Measurements from ENCODE around the gene RBMS1.

RBMS1 gene

DNA sequence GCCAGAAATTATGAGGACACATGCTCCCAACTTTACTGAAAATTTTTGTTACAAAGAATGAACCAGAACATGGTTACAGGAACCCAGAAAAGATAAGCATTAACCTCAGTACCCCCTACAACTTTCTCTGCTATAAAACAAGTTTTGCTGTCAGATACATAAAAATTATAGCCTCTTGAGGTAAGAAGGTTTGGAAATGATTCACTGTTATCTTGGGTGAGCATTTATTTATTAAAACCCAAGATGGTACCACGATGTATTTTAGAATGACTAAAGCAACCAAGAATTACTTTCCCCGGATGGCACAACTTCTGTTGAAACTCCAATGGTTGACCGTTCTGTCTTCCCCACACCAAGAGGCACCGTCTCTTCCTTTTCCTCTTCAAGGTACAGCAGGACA lies 72.9 kb downstream of the RBMS1 start:
- peaks cover 4 to 21% of the 10 kb centered on the region in 2 donors for H3K4me1 ChIP-seq (ENCODE audit: control insufficient read depth in 1 of 2, insufficient read depth in 2 of 2, low read length in 2 of 2)
- peak overlapping the region; percentile 62 for H3K27ac ChIP-seq (ENCODE audit: low read length)
- no peak overlapping the region for H3K4me3 ChIP-seq (ENCODE audit: low read depth in 1 of 2, low read length in 2 of 2)
- H3K9me3 ChIP-seq (ENCODE audit: control insufficient read depth in 1 of 2, low read length in 2 of 2): no peaks in the 10 kb centered on the region
- peaks cover 0 to 4% of the 10 kb centered on the region in 2 donors for H3K36me3 ChIP-seq (ENCODE audit: control insufficient read depth in 1 of 2, insufficient read depth in 2 of 2, low read length in 2 of 2)
- H3K27me3 ChIP-seq (ENCODE audit: low read depth, low read length): no peaks in the 10 kb centered on the region

DNA sequence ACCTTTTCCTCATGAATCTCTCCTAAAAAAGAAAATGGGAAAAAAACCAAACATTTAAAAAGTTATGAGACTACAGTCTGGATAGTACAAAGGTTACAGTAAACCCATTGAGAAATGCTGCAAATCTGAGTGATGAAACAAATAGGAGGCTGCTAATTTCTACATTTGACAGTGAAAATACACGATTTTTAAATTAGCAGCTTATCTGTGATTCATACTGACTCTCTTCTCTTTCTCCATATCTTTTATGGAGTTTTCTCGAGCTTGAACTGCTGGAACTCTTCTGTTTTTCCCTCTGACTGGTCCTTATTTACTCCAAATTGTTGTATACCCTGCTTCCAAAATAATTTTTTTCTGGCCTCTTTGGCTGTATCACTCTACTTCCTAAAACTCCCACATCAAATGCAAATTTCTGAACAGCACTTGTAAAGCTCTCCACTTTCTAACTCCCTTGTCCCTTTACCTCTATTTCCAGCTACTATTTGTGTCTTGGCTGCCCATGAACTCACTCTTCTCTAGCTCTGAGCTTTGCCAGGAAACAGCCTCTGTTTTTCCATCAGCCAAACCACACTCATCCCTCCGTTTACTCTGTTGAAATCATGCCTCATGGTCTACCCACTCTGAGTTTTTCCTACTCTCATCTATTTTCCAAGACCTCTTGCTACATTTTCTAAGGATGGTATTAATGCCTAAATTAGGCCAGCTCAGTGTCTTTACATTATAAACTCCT lies 73.7 kb downstream of the RBMS1 start:
- H3K4me3 ChIP-seq (ENCODE audit: low read depth in 1 of 2, low read length in 2 of 2): no peak overlapping the region
- no peaks in the 10 kb centered on the region for H3K9me3 ChIP-seq (ENCODE audit: control insufficient read depth in 1 of 2, low read length in 2 of 2)
- peak overlapping the region; percentile 62 for H3K27ac ChIP-seq (ENCODE audit: low read length)
- H3K27me3 ChIP-seq (ENCODE audit: low read depth, low read length): no peaks in the 10 kb centered on the region
- H3K36me3 ChIP-seq (ENCODE audit: control insufficient read depth in 1 of 2, insufficient read depth in 2 of 2, low read length in 2 of 2): peaks cover 0 to 4% of the 10 kb centered on the region in 2 donors
- peaks cover 4 to 20% of the 10 kb centered on the region in 2 donors for H3K4me1 ChIP-seq (ENCODE audit: control insufficient read depth in 1 of 2, insufficient read depth in 2 of 2, low read length in 2 of 2)

DNA sequence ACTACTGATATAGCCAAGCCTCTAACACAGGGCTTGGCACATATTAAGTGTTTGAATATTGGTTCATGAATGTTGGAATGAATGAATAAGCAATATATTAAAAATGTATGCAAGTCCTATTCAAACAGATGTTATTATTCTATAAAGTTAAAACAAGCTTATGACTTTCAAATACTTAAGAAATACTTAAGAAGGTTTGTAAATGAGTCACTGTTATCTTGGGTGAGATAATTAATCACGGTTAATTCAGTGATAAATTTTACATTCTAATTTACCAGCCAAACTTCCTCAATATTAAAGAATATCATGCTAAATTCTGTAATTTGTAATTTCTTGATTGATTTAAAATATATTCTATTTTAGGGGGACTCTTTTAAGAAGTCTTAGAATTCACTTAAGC lies 74.8 kb downstream of the RBMS1 start:
- H3K4me3 ChIP-seq (ENCODE audit: low read depth in 1 of 2, low read length in 2 of 2): no peak overlapping the region
- H3K27me3 ChIP-seq (ENCODE audit: low read depth, low read length): no peaks in the 10 kb centered on the region
- no peak overlapping the region for H3K27ac ChIP-seq (ENCODE audit: low read length)
- H3K4me1 ChIP-seq (ENCODE audit: control insufficient read depth in 1 of 2, insufficient read depth in 2 of 2, low read length in 2 of 2): peaks cover 4 to 18% of the 10 kb centered on the region in 2 donors
- no peaks in the 10 kb centered on the region for H3K9me3 ChIP-seq (ENCODE audit: control insufficient read depth in 1 of 2, low read length in 2 of 2)
- H3K36me3 ChIP-seq (ENCODE audit: control insufficient read depth in 1 of 2, insufficient read depth in 2 of 2, low read length in 2 of 2): peaks cover 0 to 4% of the 10 kb centered on the region in 2 donors

DNA sequence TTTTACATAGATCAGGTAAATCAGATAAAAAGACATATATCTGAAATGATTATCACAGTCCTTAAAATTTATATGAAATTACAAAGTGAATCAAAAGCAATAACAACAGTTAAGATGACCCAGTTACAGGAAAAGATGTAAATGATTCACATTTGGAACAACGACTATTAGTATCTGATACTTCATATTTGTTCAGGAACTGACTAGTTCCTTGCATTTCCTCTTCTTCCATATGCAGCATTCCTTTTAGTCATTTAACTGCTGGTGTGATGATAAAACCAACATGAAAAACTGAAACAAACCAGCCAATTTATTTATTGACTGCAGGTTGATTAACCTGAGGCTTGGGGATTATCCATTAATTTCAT lies 75.2 kb downstream of the RBMS1 start:
- Histone ChIP-seq H3K4me3 (ENCODE audit: low read depth in 1 of 2, low read length in 2 of 2) (no peak overlapping the region), H3K9me3 (ENCODE audit: control insufficient read depth in 1 of 2, low read length in 2 of 2) (no peaks in the 10 kb centered on the region), H3K27ac (ENCODE audit: low read length) (no peak overlapping the region), H3K27me3 (ENCODE audit: low read depth, low read length) (no peaks in the 10 kb centered on the region), H3K4me1 (ENCODE audit: control insufficient read depth in 1 of 2, insufficient read depth in 2 of 2, low read length in 2 of 2) (peaks cover 4 to 18% of the 10 kb centered on the region in 2 donors), H3K36me3 (ENCODE audit: control insufficient read depth in 1 of 2, insufficient read depth in 2 of 2, low read length in 2 of 2) (peaks cover 0 to 4% of the 10 kb centered on the region in 2 donors)

DNA sequence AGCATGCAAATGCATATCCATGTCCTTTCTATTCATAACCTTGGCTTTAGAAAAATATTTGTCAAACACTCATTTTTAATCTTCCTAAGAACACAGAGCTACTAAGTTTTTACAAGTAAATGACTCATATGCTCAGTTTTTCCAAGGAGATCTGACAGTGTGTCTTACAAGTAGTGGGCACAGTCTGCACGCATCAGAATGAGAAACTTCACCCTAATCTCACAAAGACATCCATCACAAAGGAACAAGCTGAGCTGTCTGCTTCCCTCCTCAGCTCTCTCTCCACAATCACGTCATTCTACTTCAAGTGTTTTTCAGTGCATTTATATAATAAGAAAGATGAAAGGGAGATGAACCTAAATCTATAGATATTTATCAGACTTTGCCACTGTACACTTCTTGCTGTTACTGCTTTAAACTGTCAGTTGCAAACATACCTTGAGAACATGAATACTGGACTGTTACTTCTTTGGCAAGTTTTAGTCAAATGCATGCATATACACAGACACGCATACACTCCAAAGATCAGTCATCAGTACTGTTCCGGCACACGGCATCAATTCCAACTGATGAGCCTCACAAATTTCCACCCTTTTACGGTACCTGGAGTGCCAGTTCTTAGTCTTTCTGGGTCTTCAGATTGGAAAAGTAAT lies 75.7 kb downstream of the RBMS1 start:
- H3K9me3 ChIP-seq (ENCODE audit: control insufficient read depth in 1 of 2, low read length in 2 of 2): no peaks in the 10 kb centered on the region
- H3K4me3 ChIP-seq (ENCODE audit: low read depth in 1 of 2, low read length in 2 of 2): no peak overlapping the region
- peaks cover 0 to 4% of the 10 kb centered on the region in 2 donors for H3K36me3 ChIP-seq (ENCODE audit: control insufficient read depth in 1 of 2, insufficient read depth in 2 of 2, low read length in 2 of 2)
- no peak overlapping the region for H3K27ac ChIP-seq (ENCODE audit: low read length)
- H3K4me1 ChIP-seq (ENCODE audit: control insufficient read depth in 1 of 2, insufficient read depth in 2 of 2, low read length in 2 of 2): peaks cover 4 to 18% of the 10 kb centered on the region in 2 donors
- no peaks in the 10 kb centered on the region for H3K27me3 ChIP-seq (ENCODE audit: low read depth, low read length)

DNA sequence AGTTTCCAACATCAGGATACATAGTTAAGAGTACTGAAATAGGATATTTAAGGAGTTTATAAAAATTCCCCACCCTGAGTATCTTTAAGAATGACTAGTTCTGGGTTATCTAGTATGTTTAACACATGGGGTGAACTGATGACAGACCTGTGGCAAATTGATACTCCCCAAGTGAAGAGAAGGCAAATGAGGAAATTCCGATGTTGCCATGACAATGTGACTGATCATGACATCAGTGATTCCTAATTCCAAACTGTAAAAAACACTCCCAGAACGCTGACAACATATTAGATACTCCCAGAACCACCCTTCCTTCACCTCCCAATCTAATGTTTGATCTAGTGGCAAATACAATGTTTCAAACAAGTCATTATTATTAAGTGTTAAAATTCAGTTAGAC lies 77.6 kb downstream of the RBMS1 start:
- H3K4me1 ChIP-seq (ENCODE audit: control insufficient read depth in 1 of 2, insufficient read depth in 2 of 2, low read length in 2 of 2): peaks cover 4 to 30% of the 10 kb centered on the region in 2 donors
- no peaks in the 10 kb centered on the region for H3K27me3 ChIP-seq (ENCODE audit: low read depth, low read length)

DNA sequence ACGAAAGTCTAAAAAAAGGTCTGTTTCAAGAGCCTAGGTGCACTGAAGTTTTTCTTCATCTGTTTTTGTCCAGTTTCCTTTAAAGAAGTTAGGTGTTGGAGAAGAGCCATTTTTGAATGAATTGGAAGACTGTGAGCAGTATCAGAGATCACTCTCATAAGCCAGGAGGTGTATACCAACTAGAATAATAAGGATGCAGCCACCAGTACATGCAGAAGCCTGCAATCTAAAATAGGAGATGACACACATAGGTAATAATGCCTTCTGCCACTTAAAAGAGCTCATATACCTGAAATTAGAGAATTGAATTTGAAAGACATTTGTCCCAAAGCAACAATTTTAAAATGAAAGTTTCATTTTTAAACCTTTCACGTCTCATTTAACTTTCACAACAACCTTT lies 81.7 kb downstream of the RBMS1 start:
- Histone ChIP-seq H3K36me3 (ENCODE audit: control insufficient read depth in 1 of 2, insufficient read depth in 2 of 2, low read length in 2 of 2) (no peaks in the 10 kb centered on the region), H3K27ac (ENCODE audit: low read length) (no peak overlapping the region), H3K27me3 (ENCODE audit: low read depth, low read length) (no peaks in the 10 kb centered on the region), H3K4me1 (ENCODE audit: control insufficient read depth in 1 of 2, insufficient read depth in 2 of 2, low read length in 2 of 2) (peaks cover 0 to 20% of the 10 kb centered on the region in 2 donors), H3K9me3 (ENCODE audit: control insufficient read depth in 1 of 2, low read length in 2 of 2) (no peaks in the 10 kb centered on the region), H3K4me3 (ENCODE audit: low read depth in 1 of 2, low read length in 2 of 2) (no peak overlapping the region)

More for the DNA sequence above, 77.6 kb downstream of the RBMS1 start:
- peaks cover 0 to 4% of the 10 kb centered on the region in 2 donors for H3K36me3 ChIP-seq (ENCODE audit: control insufficient read depth in 1 of 2, insufficient read depth in 2 of 2, low read length in 2 of 2)
- no peaks in the 10 kb centered on the region for H3K9me3 ChIP-seq (ENCODE audit: control insufficient read depth in 1 of 2, low read length in 2 of 2)
- H3K4me3 ChIP-seq (ENCODE audit: low read depth in 1 of 2, low read length in 2 of 2): no peak overlapping the region
- H3K27ac ChIP-seq (ENCODE audit: low read length): no peak overlapping the region

DNA sequence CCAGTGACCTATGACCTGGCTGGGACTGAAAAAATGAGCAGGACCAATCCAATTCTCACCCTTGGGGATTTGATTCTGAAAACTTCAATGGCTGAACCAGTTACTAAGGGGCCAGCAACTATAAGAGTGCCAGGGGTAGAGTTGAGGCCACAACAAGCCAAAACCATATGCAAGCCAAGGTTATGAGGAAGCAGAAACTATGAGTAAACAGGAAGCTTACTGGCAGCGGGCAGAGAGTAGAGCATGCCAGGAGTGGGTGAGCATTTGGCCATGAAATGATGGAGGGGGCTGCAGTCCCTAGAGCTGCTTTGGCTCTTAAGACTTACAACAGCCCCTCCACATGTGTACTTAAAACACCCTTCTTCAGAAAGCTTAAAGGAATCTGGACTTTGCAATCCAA lies 82.4 kb downstream of the RBMS1 start:
- Histone ChIP-seq H3K36me3 (ENCODE audit: control insufficient read depth in 1 of 2, insufficient read depth in 2 of 2, low read length in 2 of 2) (no peaks in the 10 kb centered on the region), H3K9me3 (ENCODE audit: control insufficient read depth in 1 of 2, low read length in 2 of 2) (no peaks in the 10 kb centered on the region), H3K27ac (ENCODE audit: low read length) (no peak overlapping the region), H3K4me1 (ENCODE audit: control insufficient read depth in 1 of 2, insufficient read depth in 2 of 2, low read length in 2 of 2) (peaks cover 0 to 20% of the 10 kb centered on the region in 2 donors), H3K27me3 (ENCODE audit: low read depth, low read length) (no peaks in the 10 kb centered on the region), H3K4me3 (ENCODE audit: low read depth in 1 of 2, low read length in 2 of 2) (no peak overlapping the region)

DNA sequence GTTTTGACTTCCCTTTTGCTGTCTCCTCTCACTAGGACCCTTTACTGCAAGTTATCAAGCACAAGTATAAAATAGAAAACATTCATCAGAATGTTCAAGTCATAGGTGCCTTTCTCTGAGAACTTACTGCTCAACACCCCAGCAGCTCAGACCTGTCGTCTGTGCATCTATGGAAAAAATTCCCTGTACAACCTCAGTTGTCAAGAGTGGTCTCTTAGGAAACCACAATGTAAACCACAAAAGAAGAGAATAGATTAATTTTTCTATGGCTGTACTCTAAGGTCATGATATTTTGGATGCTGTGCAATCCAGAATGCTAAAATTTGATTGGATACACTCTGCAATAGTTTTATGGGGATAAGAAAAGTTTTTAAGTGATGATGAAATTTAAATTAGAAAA lies 84.1 kb downstream of the RBMS1 start:
- Histone ChIP-seq H3K27me3 (ENCODE audit: low read depth, low read length) (no peaks in the 10 kb centered on the region), H3K36me3 (ENCODE audit: control insufficient read depth in 1 of 2, insufficient read depth in 2 of 2, low read length in 2 of 2) (no peaks in the 10 kb centered on the region), H3K9me3 (ENCODE audit: control insufficient read depth in 1 of 2, low read length in 2 of 2) (no peaks in the 10 kb centered on the region), H3K27ac (ENCODE audit: low read length) (no peak overlapping the region), H3K4me3 (ENCODE audit: low read depth in 1 of 2, low read length in 2 of 2) (no peak overlapping the region), H3K4me1 (ENCODE audit: control insufficient read depth in 1 of 2, insufficient read depth in 2 of 2, low read length in 2 of 2) (peaks cover 0 to 33% of the 10 kb centered on the region in 2 donors)

DNA sequence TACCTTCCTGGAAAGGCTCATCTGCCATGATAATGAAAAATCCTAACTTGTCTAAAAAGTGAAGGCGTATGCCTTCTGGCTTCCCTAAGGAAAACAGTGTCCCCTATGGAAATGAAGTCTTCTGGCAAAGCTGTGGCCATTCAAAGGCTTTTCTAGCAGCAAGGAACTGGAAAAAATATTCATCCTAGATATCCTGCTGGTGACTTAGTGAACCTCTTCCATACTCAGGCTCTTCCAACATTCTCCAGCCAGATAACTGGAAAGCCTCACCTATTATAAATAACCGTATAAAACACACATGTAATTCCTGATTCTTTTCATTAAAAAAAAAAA lies 84.7 kb downstream of the RBMS1 start:
- Histone ChIP-seq H3K4me1 (ENCODE audit: control insufficient read depth in 1 of 2, insufficient read depth in 2 of 2, low read length in 2 of 2) (peaks cover 0 to 38% of the 10 kb centered on the region in 2 donors), H3K4me3 (ENCODE audit: low read depth in 1 of 2, low read length in 2 of 2) (peak overlapping the region in 1 of 2 donors; percentile 48), H3K27ac (ENCODE audit: low read length) (peak overlapping the region; percentile 87), H3K36me3 (ENCODE audit: control insufficient read depth in 1 of 2, insufficient read depth in 2 of 2, low read length in 2 of 2) (no peaks in the 10 kb centered on the region), H3K9me3 (ENCODE audit: control insufficient read depth in 1 of 2, low read length in 2 of 2) (no peaks in the 10 kb centered on the region), H3K27me3 (ENCODE audit: low read depth, low read length) (no peaks in the 10 kb centered on the region)

DNA sequence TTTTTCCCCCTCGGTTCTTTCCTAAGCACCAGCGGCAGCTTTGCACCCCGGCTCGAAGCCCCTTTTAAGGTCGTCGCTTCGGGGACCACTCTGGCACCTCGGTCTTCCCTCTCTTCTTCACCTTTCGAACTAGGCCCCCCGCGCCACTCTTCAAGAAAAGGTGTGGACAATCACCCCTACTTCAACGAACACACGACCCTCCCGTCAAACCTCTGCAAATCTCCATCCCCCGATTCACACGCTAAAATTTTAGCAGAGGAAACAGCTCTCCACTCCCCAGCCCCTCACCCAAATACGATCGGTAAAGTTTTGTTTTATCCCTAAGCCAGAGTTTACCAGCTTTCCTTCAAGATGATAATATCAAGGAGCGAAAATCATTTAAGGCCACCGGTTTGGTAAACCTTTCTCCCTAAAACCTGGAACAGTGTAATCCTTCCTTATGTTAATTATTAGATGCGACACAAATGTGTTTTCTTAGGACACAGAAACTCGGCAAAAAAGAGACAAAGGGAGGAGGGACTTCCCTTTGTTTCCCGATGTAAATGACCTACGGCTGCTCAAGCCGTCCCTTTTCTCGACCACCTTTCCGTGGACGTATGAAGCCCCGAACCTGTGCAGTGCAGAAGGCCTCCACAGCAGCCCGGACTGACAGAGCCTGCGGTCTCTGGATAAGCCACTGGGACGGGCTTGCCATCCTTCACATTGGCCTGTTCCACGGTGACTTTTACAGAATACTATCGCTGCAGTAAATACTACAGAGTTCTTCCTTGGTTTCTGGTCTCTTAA lies 85.2 kb downstream of the RBMS1 start:
- H3K4me1 ChIP-seq (ENCODE audit: control insufficient read depth in 1 of 2, insufficient read depth in 2 of 2, low read length in 2 of 2): peaks cover 0 to 43% of the 10 kb centered on the region in 2 donors
- H3K27me3 ChIP-seq (ENCODE audit: low read depth, low read length): no peaks in the 10 kb centered on the region
- peak overlapping the region; percentile 24 to 48 for H3K4me3 ChIP-seq (ENCODE audit: low read depth in 1 of 2, low read length in 2 of 2)
- H3K27ac ChIP-seq (ENCODE audit: low read length): peak overlapping the region; percentile 87
- H3K9me3 ChIP-seq (ENCODE audit: control insufficient read depth in 1 of 2, low read length in 2 of 2): no peaks in the 10 kb centered on the region
- H3K36me3 ChIP-seq (ENCODE audit: control insufficient read depth in 1 of 2, insufficient read depth in 2 of 2, low read length in 2 of 2): no peaks in the 10 kb centered on the region

Measured in muscle layer of duodenum (tissue), 2 donors.